ENCODE measurements around the gene SLC12A7.

DNA sequence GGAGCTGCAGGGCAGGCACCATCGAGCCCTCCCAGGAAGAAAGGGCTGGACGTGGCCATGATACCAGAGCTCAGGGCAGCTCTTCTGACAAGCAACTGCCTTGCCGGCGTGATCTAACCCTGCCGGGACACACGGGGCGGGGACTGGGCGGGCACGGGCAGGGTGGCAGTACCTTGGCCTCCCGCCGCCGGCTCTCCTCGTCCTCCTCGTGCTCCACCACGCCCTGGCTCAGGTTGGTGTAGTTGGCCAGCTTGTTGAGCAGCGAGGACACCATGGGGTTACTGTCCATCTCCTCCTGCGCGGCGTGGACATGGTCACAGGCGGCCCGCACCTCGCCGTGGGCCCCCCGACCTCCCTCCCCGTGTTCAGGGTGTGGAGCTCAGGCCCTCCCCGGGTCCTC lies 18.5 kb downstream of the SLC12A7 start:
- TF ChIP-seq, protein P1, sequence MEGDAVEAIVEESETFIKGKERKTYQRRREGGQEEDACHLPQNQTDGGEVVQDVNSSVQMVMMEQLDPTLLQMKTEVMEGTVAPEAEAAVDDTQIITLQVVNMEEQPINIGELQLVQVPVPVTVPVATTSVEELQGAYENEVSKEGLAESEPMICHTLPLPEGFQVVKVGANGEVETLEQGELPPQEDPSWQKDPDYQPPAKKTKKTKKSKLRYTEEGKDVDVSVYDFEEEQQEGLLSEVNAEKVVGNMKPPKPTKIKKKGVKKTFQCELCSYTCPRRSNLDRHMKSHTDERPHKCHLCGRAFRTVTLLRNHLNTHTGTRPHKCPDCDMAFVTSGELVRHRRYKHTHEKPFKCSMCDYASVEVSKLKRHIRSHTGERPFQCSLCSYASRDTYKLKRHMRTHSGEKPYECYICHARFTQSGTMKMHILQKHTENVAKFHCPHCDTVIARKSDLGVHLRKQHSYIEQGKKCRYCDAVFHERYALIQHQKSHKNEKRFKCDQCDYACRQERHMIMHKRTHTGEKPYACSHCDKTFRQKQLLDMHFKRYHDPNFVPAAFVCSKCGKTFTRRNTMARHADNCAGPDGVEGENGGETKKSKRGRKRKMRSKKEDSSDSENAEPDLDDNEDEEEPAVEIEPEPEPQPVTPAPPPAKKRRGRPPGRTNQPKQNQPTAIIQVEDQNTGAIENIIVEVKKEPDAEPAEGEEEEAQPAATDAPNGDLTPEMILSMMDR (conservative IDR thresholded peaks at IDR 0.05 in 1 of 2, IDR thresholded peaks at IDR 0.05 in 1 of 2; ENCODE audit: low read depth in 1 of 2, low read length in 2 of 2) = no peak
- no peak for TF ChIP-seq EZH2 (IDR thresholded peaks at IDR 0.05; ENCODE audit: low read length, missing control alignments)
